Panc1 (cell line): ENCODE results near the gene IL13RA2. TPM values are rescaled to one million over a fixed set of nuclear protein-coding genes. Genes with fewer than 3 reads are reported as not detected.
A peak's percentile ranks its signal among the peaks of the same experiment; 100 is the strongest.

ENCODE experiments used
- ATAC-seq: fragments of 200-7000 bp; cut with Tn5 transposase; 2 replicates; pipeline ENCODE4 v1.9.1; 2020; ENCODE audit warnings: mild to moderate bottlenecking, moderate library complexity
- BruUV-seq: library from RNA; stranded (reverse); fragments of 400-500 nt; replicated peaks from 2 replicates; lab custom pipeline; 2021; lab: Mats Ljungman, UMichigan
- CTCF ChIA-PET: fragments of 300-600 bp; sonication (Branson Sonifier 250); formaldehyde crosslinking; loops from one replicate; lab custom pipeline; 2022; ENCODE audit warnings: antibody characterized with exemption; lab: Charles Lee
- POLR2A ChIA-PET: fragments of 300-600 bp; sonication (Branson Sonifier 250); formaldehyde crosslinking; loops from one replicate; lab custom pipeline; 2022; ENCODE audit warnings: antibody characterized with exemption; lab: Charles Lee
- DNase-seq: peaks from one replicate; pipeline ENCODE4 v3.0.0-alpha.2; 2010; ENCODE audit warnings: low read depth, low spot score
- H3K27ac ChIP-seq: 2 replicates; pipeline ENCODE4 v1.5.1; 2011; ENCODE audit warnings: mild to moderate bottlenecking, low read length, inconsistent platforms
- H3K27me3 ChIP-seq: fragments of 200-500 bp; sonication (Bioruptor generic); 2 replicates; pipeline ENCODE4 v1.6.0; 2014; ENCODE audit warnings: low read length, inconsistent platforms; ENCODE audit not compliant: control insufficient read depth, insufficient read depth
- H3K36me3 ChIP-seq: fragments of 200-500 bp; sonication (Bioruptor generic); 2 replicates; pipeline ENCODE4 v1.5.1; 2014; ENCODE audit warnings: inconsistent platforms, mild to moderate bottlenecking, low read length, moderate library complexity; ENCODE audit not compliant: control insufficient read depth, insufficient read depth
- H3K4me1 ChIP-seq: 2 replicates; pipeline ENCODE4 v1.5.1; 2011; ENCODE audit warnings: inconsistent platforms, mild to moderate bottlenecking, low read length, moderate library complexity; ENCODE audit not compliant: control insufficient read depth, insufficient read depth
- H3K4me3 ChIP-seq, 2 experiments: 2 replicates each; pipeline ENCODE4 v1.5.1; 2011 to 2012; ENCODE audit warnings: low read depth in 2 of 2, low read length in 2 of 2, mild to moderate bottlenecking in 2 of 2, inconsistent platforms in 1 of 2, moderate library complexity in 1 of 2
- H3K9me3 ChIP-seq: fragments of 200-500 bp; sonication (Bioruptor generic); 2 replicates; pipeline ENCODE4 v1.5.1; 2014; ENCODE audit warnings: low read depth, mild to moderate bottlenecking, inconsistent platforms, low read length, moderate library complexity; ENCODE audit not compliant: control insufficient read depth, insufficient read depth
- SIN3A ChIP-seq: IDR thresholded peaks from 2 replicates; pipeline ENCODE4 v1.6.1; 2012; ENCODE audit warnings: low read depth, mild to moderate bottlenecking, low read length, moderate library complexity, borderline replicate concordance; ENCODE audit not compliant: insufficient read depth
- TCF7L2 ChIP-seq: IDR thresholded peaks from 2 replicates; pipeline ENCODE4 v1.6.1; 2011; ENCODE audit warnings: mild to moderate bottlenecking, low read depth, low read length, inconsistent platforms
- in situ Hi-C: cut with HindIII; loops from 2 replicates; pipeline ENCODE4 v1.10.0; 2016; ENCODE audit warnings: low sequenced_read_pairs, low pct_unique_long_range_greater_than_20kb
- intact Hi-C: fragments of 100-400 bp; cut with micrococcal nuclease; formaldehyde crosslinking; loops from one replicate; pipeline ENCODE4 v1.10.0; 2022; ENCODE audit not compliant: unreplicated experiment
- total RNA-seq: library from RNA; stranded (reverse); gene quantifications from one replicate; pipeline ENCODE4 v1.2.1, GENCODE V29; 2021; ENCODE audit not compliant: unreplicated experiment
- TF ChIP-seq, protein P1 (sequence below): fragments of 450-650 bp; IDR thresholded peaks from 2 replicates; pipeline ENCODE4 v1.5.1; 2017; ENCODE audit warnings: mild to moderate bottlenecking
- TF ChIP-seq, protein P2 (sequence below), 2 experiments: IDR thresholded peaks; 2 replicates each; pipeline ENCODE4 v1.6.1; 2011 to 2012; ENCODE audit warnings: low read depth in 2 of 2, control low read depth in 1 of 2, low read length in 1 of 2, mild to moderate bottlenecking in 1 of 2, moderate library complexity in 1 of 2; ENCODE audit not compliant: insufficient read depth in 1 of 2

Gene IL13RA2
- total RNA-seq, 1 experiment from 2014 or later: not detected

DNA sequence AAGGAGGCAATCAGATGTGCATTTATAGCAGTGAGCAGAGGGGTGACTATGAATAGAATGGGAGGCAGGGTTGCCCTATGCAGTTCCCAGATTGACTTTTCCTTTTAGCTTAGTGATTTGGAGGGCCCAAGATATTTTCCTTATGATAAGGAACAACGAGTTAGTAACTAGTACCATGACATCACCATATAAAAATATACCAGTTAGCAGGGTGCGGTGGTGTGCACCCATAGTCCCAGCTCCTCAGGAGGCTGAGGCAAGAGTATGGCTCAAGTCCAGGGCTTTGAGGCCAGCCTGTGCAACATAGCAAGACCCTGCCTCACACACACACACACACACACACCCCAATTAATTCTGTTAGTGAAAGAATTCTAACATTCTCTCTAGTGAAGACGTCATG lies 53.0 kb downstream of the IL13RA2 start:
- H3K27ac ChIP-seq: no peak overlapping the region
- ChIA-PET POLR2A (no interaction called here), CTCF (no interaction called here)
- intact Hi-C loops: loop anchor here (5.0 to 10.0 kb wide), 2 partner anchors 180 to 337 kb away; no protein-coding TSS in a partner anchor
- H3K27me3 ChIP-seq: no peaks in the 10 kb centered on the region
- no peak for DNase-seq
- no peak for TF ChIP-seq TCF7L2
- TF ChIP-seq, protein P1, sequence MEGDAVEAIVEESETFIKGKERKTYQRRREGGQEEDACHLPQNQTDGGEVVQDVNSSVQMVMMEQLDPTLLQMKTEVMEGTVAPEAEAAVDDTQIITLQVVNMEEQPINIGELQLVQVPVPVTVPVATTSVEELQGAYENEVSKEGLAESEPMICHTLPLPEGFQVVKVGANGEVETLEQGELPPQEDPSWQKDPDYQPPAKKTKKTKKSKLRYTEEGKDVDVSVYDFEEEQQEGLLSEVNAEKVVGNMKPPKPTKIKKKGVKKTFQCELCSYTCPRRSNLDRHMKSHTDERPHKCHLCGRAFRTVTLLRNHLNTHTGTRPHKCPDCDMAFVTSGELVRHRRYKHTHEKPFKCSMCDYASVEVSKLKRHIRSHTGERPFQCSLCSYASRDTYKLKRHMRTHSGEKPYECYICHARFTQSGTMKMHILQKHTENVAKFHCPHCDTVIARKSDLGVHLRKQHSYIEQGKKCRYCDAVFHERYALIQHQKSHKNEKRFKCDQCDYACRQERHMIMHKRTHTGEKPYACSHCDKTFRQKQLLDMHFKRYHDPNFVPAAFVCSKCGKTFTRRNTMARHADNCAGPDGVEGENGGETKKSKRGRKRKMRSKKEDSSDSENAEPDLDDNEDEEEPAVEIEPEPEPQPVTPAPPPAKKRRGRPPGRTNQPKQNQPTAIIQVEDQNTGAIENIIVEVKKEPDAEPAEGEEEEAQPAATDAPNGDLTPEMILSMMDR: no peak
- TF ChIP-seq SIN3A: no peak
- no peaks in the 10 kb centered on the region for H3K4me1 ChIP-seq
- H3K36me3 ChIP-seq: no peaks in the 10 kb centered on the region
- ATAC-seq: no peak
- no peaks in the 10 kb centered on the region for H3K9me3 ChIP-seq
- in situ Hi-C loops: no loop called here
- H3K4me3 ChIP-seq: no peak overlapping the region
- no TSS peak for BruUV-seq

DNA sequence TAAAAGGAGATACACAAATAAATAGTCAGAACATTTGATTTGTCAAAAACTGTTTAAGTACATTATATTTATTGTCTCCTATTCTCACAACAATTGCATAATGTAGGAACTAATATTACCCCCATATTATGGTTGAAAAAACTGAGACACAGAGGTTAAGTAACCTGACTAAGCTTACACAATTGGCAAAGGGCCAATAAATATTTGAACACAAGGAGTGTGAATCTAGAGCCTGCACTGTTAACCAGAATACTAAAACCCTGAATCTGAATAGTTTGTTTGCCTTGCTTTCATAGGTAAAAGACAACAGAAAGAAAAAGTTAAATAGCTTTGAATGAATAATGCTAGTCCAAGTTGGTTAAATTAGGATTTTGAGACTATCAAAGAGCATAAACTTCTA lies 55.2 kb downstream of the IL13RA2 start:
- intact Hi-C loops: loop anchor here (5.0 to 10.0 kb wide), 2 partner anchors 183 to 335 kb away; no protein-coding TSS in a partner anchor
- Histone ChIP-seq H3K4me3 (no peak overlapping the region), H3K4me1 (no peaks in the 10 kb centered on the region), H3K27me3 (no peaks in the 10 kb centered on the region), H3K36me3 (no peaks in the 10 kb centered on the region), H3K27ac (no peak overlapping the region), H3K9me3 (no peaks in the 10 kb centered on the region)
- POLR2A ChIA-PET: no interaction called here
- TF ChIP-seq, protein P2, sequence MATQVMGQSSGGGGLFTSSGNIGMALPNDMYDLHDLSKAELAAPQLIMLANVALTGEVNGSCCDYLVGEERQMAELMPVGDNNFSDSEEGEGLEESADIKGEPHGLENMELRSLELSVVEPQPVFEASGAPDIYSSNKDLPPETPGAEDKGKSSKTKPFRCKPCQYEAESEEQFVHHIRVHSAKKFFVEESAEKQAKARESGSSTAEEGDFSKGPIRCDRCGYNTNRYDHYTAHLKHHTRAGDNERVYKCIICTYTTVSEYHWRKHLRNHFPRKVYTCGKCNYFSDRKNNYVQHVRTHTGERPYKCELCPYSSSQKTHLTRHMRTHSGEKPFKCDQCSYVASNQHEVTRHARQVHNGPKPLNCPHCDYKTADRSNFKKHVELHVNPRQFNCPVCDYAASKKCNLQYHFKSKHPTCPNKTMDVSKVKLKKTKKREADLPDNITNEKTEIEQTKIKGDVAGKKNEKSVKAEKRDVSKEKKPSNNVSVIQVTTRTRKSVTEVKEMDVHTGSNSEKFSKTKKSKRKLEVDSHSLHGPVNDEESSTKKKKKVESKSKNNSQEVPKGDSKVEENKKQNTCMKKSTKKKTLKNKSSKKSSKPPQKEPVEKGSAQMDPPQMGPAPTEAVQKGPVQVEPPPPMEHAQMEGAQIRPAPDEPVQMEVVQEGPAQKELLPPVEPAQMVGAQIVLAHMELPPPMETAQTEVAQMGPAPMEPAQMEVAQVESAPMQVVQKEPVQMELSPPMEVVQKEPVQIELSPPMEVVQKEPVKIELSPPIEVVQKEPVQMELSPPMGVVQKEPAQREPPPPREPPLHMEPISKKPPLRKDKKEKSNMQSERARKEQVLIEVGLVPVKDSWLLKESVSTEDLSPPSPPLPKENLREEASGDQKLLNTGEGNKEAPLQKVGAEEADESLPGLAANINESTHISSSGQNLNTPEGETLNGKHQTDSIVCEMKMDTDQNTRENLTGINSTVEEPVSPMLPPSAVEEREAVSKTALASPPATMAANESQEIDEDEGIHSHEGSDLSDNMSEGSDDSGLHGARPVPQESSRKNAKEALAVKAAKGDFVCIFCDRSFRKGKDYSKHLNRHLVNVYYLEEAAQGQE (IDR thresholded peaks at IDR 0.05; ENCODE audit: insufficient read depth in 1 of 2, low read depth in 2 of 2, low read length in 1 of 2): no peak
- TF ChIP-seq SIN3A: no peak
- no TSS peak for BruUV-seq
- DNase-seq (no peak), ATAC-seq (no peak)
- CTCF ChIA-PET: no interaction called here
- in situ Hi-C loops: no loop called here

DNA sequence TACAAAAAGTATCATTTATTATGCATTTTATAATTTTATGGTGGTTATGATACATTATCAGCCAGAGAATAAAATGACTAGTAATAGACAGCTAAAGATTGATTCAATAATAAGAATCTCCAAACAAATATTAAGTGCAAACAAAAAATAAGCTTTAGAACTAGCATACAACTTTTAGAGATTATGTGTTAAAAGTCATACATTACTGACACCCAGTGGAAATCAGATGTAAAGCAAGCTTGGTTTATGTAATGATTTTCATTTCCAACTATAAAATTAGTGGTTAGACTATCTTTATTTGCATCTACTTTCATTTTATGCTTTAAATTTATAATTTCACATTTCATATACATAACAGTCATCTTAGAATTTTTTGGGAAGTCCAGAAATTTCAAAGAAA lies 57.7 kb downstream of the IL13RA2 start:
- BruUV-seq: no TSS peak
- Histone ChIP-seq H3K9me3 (no peaks in the 10 kb centered on the region), H3K4me1 (no peaks in the 10 kb centered on the region), H3K36me3 (no peaks in the 10 kb centered on the region), H3K27ac (no peak overlapping the region), H3K4me3 (no peak overlapping the region), H3K27me3 (no peaks in the 10 kb centered on the region)
- ChIA-PET POLR2A (no interaction called here), CTCF (interaction anchor here (1.0 to 1.2 kb wide), 2 partner anchors 334 to 347 kb away, joined by 3 to 4 read pairs; no protein-coding TSS in a partner anchor)
- DNase-seq: peak; percentile 1
- ATAC-seq: no peak
- intact Hi-C loops: loop anchor here (5.0 to 10.0 kb wide), 3 partner anchors 185 to 347 kb away; no protein-coding TSS in a partner anchor
- in situ Hi-C loops: no loop called here
- TF ChIP-seq SIN3A: no peak
- TF ChIP-seq, protein P1: peak; percentile 8; the same call in 1 of the 2 replicates
